Caki2 (cell line): ENCODE measurements around the gene SH3GLB2. TPM values are rescaled to one million over a fixed set of nuclear protein-coding genes. Genes with fewer than 3 reads are reported as not detected.

Experiments
- total RNA-seq: library from RNA; depleted of rRNA; stranded (reverse); fragments of >200 nt; shearing (Covaris generic); gene quantifications from 2 replicates; pipeline ENCODE4 v1.2.3, GENCODE V29; 2014; ENCODE audit warnings: low replicate concordance; rRNA removed

SH3GLB2 gene
- total RNA-seq, 1 experiment from 2014 or later, result 60.5 TPM

Other genes starting within 250 kb of the SH3GLB2 start
- gene TBC1D13, start 241.1 kb downstream of the SH3GLB2 start, total RNA-seq, result 2.4 and 3.9 TPM in 2 replicates
- gene ENDOG, start 209.8 kb downstream of the SH3GLB2 start, total RNA-seq, result 15.5 and 28.4 TPM in 2 replicates
- gene SPOUT1, start 198.5 kb downstream of the SH3GLB2 start, total RNA-seq, result 25.0 and 31.7 TPM in 2 replicates
- 11.2 and 24.2 TPM in 2 replicates for gene KYAT1, start 146.4 kb downstream of the SH3GLB2 start, total RNA-seq
- 16.0 and 25.9 TPM in 2 replicates for gene LRRC8A, start 146.2 kb downstream of the SH3GLB2 start, total RNA-seq
- not detected in 2 replicates for gene PHYHD1, start 107.3 kb downstream of the SH3GLB2 start, total RNA-seq
- gene DOLK, start 80.7 kb downstream of the SH3GLB2 start, total RNA-seq, result 25.6 and 28.3 TPM in 2 replicates
- gene NUP188, start 80.6 kb downstream of the SH3GLB2 start, total RNA-seq, result 19.6 and 22.3 TPM in 2 replicates
- gene MIGA2, start 8.3 kb upstream of the SH3GLB2 start, total RNA-seq, result 3.5 and 10.1 TPM in 2 replicates
- gene DOLPP1, start 52.8 kb upstream of the SH3GLB2 start, total RNA-seq, result 10.7 and 12.2 TPM in 2 replicates
- gene CRAT, start 82.5 kb upstream of the SH3GLB2 start, total RNA-seq, result 14.7 and 19.2 TPM in 2 replicates
- gene PTPA, start 83.1 kb upstream of the SH3GLB2 start, total RNA-seq, result 138 and 155 TPM in 2 replicates
- 73.3 and 76.4 TPM in 2 replicates for gene IER5L, start 149.9 kb upstream of the SH3GLB2 start, total RNA-seq